Duodenal mucosa (tissue), 2 donors: ENCODE data around the gene USP1.

ENCODE experiments used
- H3K27ac ChIP-seq: one replicate; pipeline ENCODE4 v1.7.0; 2013; ENCODE audit warnings: low read depth, low read length
- H3K27me3 ChIP-seq, 2 donors: one replicate each; pipeline ENCODE4 v1.7.0; 2013; ENCODE audit warnings: low read length in 2 of 2, control low read depth in 1 of 2; ENCODE audit not compliant: insufficient read depth in 2 of 2, control insufficient read depth in 1 of 2
- H3K36me3 ChIP-seq, 2 donors: one replicate each; pipeline ENCODE4 v1.7.0; 2013; ENCODE audit warnings: low read length in 2 of 2, control low read depth in 1 of 2; ENCODE audit not compliant: insufficient read depth in 2 of 2, control insufficient read depth in 1 of 2
- H3K4me1 ChIP-seq, 2 donors: one replicate each; pipeline ENCODE4 v1.7.0; 2013; ENCODE audit warnings: low read length in 2 of 2, control low read depth in 1 of 2; ENCODE audit not compliant: insufficient read depth in 2 of 2, control insufficient read depth in 1 of 2
- H3K4me3 ChIP-seq, 2 donors: one replicate each; pipeline ENCODE4 v1.7.0; 2013; ENCODE audit warnings: low read length in 2 of 2, low read depth in 1 of 2
- H3K9ac ChIP-seq, 2 donors: one replicate each; pipeline ENCODE4 v1.7.0; 2013; ENCODE audit warnings: low read length in 2 of 2, low read depth in 1 of 2
- H3K9me3 ChIP-seq, 2 donors: one replicate each; pipeline ENCODE4 v1.7.0; 2013; ENCODE audit warnings: low read length in 2 of 2, control low read depth in 1 of 2; ENCODE audit not compliant: control insufficient read depth in 1 of 2

Gene USP1

DNA sequence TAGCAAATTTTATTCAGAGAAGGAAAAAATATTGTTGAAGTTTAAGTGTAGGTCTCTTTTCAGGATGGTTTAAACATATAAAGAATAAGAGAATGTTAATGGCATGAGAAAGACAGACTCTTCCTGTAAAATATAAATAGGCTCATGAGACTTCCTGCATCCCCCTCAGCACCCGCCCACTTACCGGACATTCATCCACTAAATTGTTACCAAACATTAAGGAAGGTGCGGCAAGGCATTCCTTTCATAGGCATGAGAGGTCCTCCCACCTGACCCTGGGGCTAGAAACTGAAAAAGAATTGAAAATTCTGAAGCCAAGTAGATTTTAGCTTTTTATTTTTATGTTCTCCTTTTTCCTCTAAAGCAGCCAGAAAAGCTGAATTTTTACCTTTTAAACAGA, 10.6 kb upstream of the USP1 start:
- no peaks in the 10 kb centered on the region for H3K36me3 ChIP-seq
- no peak overlapping the region for H3K9ac ChIP-seq
- no peaks in the 10 kb centered on the region for H3K27me3 ChIP-seq
- peaks cover 0 to 5% of the 10 kb centered on the region in 2 donors for H3K4me1 ChIP-seq
- no peak overlapping the region for H3K4me3 ChIP-seq
- no peaks in the 10 kb centered on the region for H3K9me3 ChIP-seq
- H3K27ac ChIP-seq = no peak overlapping the region

GRCh38 chr1:62426794-62427193, 10.1 kb upstream of the USP1 start:
- no peak overlapping the region for H3K9ac ChIP-seq
- peaks cover 0 to 5% of the 10 kb centered on the region in 2 donors for H3K4me1 ChIP-seq
- H3K4me3 ChIP-seq = no peak overlapping the region
- no peaks in the 10 kb centered on the region for H3K9me3 ChIP-seq
- no peaks in the 10 kb centered on the region for H3K36me3 ChIP-seq
- H3K27ac ChIP-seq = no peak overlapping the region
- H3K27me3 ChIP-seq = no peaks in the 10 kb centered on the region

GRCh38 chr1:62428351-62428750, 8.5 kb upstream of the USP1 start:
- Histone ChIP-seq H3K4me1 (peaks cover 0 to 5% of the 10 kb centered on the region in 2 donors), H3K9me3 (no peaks in the 10 kb centered on the region), H3K27ac (no peak overlapping the region), H3K4me3 (no peak overlapping the region), H3K36me3 (no peaks in the 10 kb centered on the region), H3K9ac (no peak overlapping the region), H3K27me3 (no peaks in the 10 kb centered on the region)

DNA sequence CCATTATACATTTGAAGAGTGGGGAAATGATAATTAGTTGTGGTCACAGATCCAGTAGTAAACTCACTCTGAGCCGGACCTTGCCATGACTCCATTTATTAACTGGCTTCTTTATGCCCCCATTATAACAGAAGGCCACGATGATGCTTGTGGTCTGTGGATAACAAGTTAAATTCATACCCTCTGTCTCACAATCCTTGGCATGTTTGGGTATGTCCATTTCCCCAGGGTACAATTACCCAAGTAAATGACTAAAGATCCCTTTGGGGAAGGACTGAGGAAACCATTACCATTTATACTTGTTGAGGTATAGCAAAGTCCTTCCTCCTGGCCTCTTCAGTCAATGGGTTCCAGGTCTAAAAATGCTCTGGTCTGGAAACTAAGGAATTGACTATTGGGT, 7.3 kb upstream of the USP1 start:
- Histone ChIP-seq H3K4me1 (no peaks in the 10 kb centered on the region), H3K36me3 (no peaks in the 10 kb centered on the region), H3K27ac (no peak overlapping the region), H3K9ac (no peak overlapping the region), H3K4me3 (no peak overlapping the region), H3K9me3 (no peaks in the 10 kb centered on the region), H3K27me3 (no peaks in the 10 kb centered on the region)

DNA sequence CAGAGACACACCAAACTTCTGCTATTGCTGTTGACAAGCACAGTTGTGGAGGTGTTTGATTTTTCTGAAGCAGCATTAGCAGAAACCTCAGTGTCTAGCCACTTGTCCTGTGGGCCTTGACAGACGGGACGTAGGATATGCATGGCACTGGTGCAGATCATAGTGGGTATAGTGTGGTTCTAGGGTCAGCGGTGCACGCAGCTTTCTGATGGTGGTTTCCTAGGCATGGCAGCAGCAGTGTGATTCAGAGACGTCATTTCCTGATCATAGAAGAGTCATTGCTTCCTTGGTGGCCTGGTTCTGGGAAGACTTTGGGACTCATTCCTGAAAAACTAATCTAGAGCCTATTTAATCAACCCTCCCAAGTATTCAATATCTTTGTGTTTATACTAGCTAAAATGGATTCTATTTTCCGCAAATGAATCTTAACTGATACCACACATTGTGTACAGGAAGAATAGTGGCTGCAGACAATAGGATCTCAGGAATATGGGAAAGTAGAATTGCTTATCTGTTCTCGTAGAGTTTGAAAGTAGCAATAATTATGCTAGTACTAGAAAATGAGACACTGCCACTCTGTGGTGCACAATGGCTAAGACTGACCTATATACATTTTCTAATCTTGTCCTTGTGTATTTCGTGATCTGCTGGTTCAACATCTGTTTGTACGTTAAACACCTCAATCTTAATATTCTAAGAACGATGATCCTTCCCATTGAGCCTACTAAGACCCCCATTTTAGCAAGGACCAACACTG, 2.8 kb upstream of the USP1 start:
- H3K36me3 ChIP-seq = no peaks in the 10 kb centered on the region
- H3K27me3 ChIP-seq = no peaks in the 10 kb centered on the region
- H3K4me1 ChIP-seq = peaks cover 16 to 19% of the 10 kb centered on the region in 2 donors
- no peaks in the 10 kb centered on the region for H3K9me3 ChIP-seq
- no peak overlapping the region for H3K9ac ChIP-seq
- H3K27ac ChIP-seq = no peak overlapping the region
- no peak overlapping the region for H3K4me3 ChIP-seq

- no peak overlapping the region for H3K27ac ChIP-seq
- no peak overlapping the region for H3K4me3 ChIP-seq
- H3K27me3 ChIP-seq = no peaks in the 10 kb centered on the region
- no peaks in the 10 kb centered on the region for H3K9me3 ChIP-seq
- H3K36me3 ChIP-seq = no peaks in the 10 kb centered on the region
- H3K9ac ChIP-seq = no peak overlapping the region
- peaks cover 19 to 21% of the 10 kb centered on the region in 2 donors for H3K4me1 ChIP-seq
Measured at GRCh38 chr1:62434618-62435001, 2.2 kb upstream of the USP1 start.

DNA sequence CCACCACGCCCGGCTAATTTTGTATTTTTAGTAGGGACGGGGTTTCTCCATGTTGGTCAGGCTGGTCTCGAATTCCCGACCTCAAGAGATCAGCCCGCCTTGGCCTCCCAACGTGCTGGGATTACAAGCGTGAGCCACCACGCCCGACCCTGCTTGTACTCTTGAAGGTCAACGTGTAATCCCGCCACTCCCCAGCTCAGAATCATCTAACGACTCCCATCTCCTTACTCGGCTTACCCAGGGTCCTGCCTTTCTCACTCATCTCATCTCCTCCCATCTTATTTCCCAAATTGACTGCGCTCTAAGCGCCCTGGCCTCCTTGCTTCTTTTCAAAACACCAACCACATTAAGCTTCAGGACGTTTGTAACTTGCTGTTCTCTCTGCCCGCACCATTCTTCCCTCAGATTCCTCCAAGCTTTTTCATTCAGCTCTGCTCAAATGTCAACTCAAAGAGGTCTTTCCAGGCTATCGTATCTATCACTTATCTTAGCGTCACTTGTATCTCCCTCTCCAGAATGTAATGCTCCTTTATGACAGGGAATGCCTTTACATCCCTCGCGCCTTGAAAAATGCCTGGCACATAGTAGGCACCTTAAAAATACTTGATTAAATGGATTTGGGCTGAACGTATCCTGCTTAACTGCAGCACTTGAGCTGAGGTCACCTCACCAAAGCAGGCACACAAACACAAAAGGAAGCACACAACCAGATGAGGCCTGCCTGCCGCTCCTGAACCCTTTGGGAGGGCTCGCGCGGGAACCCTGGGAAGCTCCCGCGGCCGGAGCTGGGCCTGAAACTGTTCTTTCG, 1.4 kb upstream of the USP1 start:
- Histone ChIP-seq H3K4me1 (peaks cover 19 to 26% of the 10 kb centered on the region in 2 donors), H3K9me3 (no peaks in the 10 kb centered on the region), H3K27ac (peak overlapping the region; percentile 99), H3K27me3 (no peaks in the 10 kb centered on the region), H3K4me3 (peak overlapping the region; percentile 82 to 97), H3K9ac (peak overlapping the region; percentile 94 to 99), H3K36me3 (no peaks in the 10 kb centered on the region)

DNA sequence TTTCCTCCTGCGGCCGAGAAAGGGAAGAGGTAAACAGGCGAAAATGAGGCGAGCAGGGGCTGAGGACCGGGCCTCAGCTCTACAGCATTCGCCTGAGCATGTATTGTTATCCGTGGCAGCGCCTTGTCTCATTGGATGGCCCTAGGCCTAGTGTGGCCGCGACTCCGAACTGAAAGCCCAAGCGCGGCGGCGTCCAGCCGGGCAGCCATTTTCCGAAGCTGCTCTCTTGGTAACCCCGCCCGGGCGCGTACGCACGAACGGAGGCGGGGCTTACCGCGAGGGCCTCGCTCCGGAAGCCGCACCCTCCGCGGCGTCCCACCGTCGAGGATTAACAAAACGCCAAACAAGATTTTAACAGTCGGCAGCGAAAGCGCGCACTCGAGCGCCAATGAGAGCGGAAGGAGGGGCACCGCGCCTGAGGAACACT, 797 bp upstream of the USP1 start:
- peak overlapping the region; percentile 99 for H3K27ac ChIP-seq
- H3K36me3 ChIP-seq = no peaks in the 10 kb centered on the region
- peak overlapping the region; percentile 82 to 97 for H3K4me3 ChIP-seq
- H3K9ac ChIP-seq = peak overlapping the region; percentile 94 to 99
- H3K4me1 ChIP-seq = peaks cover 19 to 26% of the 10 kb centered on the region in 2 donors
- H3K27me3 ChIP-seq = no peaks in the 10 kb centered on the region
- H3K9me3 ChIP-seq = no peaks in the 10 kb centered on the region

- Histone ChIP-seq H3K9me3 (no peaks in the 10 kb centered on the region), H3K4me1 (peaks cover 19 to 26% of the 10 kb centered on the region in 2 donors), H3K4me3 (peak overlapping the region; percentile 82 to 97), H3K27ac (peak overlapping the region; percentile 99), H3K36me3 (peaks cover 4 to 7% of the 10 kb centered on the region in 2 donors), H3K27me3 (no peaks in the 10 kb centered on the region), H3K9ac (peak overlapping the region; percentile 94 to 99)
Measured at GRCh38 chr1:62437273-62437940, 558 bp downstream of the USP1 start.

DNA sequence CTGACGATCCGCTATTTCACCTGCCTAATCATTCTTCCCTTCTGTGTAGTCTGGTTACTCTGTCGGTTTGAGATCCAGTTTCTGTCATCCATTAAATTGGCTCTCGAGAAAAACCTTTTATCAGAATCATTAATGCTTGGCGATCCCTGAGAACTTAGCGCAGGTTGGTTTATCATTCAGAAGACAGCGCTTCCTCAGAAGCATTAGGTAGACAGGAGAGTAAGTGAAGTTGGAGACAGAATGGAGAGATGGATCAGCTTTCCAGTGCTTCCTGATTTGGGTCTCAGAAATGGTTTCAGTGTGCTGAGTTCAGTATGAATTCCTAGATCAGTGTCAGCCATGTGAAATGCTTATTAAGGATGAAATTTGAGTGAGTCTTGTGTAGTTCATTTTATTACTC, 1.3 kb downstream of the USP1 start:
- Histone ChIP-seq H3K4me1 (peaks cover 19 to 26% of the 10 kb centered on the region in 2 donors), H3K27ac (no peak overlapping the region), H3K4me3 (peak overlapping the region; percentile 82 to 97), H3K9me3 (no peaks in the 10 kb centered on the region), H3K9ac (peak overlapping the region; percentile 94 to 99), H3K27me3 (no peaks in the 10 kb centered on the region), H3K36me3 (peaks cover 7 to 10% of the 10 kb centered on the region in 2 donors)
